Dermis blood vessel endothelial cell (primary cell): ENCODE data around the gene ITGB5. TPM values are rescaled to one million over a fixed set of nuclear protein-coding genes. Genes with fewer than 3 reads are reported as not detected.

ENCODE experiments used
- DNase-seq: peaks from one replicate; pipeline ENCODE4 v3.0.0; 2010
- total RNA-seq: library from RNA; depleted of rRNA; stranded (reverse); fragments of >200 nt; gene quantifications from 2 replicates; pipeline ENCODE4 v1.2.3, GENCODE V29; 2014

The ITGB5 gene
- total RNA-seq, 1 donor from 2014 or later = 107 TPM

GRCh38 chr3:124747111-124747981 is 139.8 kb downstream of the ITGB5 start:
- no peak for DNase-seq

GRCh38 chr3:124745756-124746155 is 141.4 kb downstream of the ITGB5 start:
- no peak for DNase-seq

- no peak for DNase-seq
These were observed 146.1 kb downstream of the ITGB5 start for GRCh38 chr3:124741027-124741426.

DNA sequence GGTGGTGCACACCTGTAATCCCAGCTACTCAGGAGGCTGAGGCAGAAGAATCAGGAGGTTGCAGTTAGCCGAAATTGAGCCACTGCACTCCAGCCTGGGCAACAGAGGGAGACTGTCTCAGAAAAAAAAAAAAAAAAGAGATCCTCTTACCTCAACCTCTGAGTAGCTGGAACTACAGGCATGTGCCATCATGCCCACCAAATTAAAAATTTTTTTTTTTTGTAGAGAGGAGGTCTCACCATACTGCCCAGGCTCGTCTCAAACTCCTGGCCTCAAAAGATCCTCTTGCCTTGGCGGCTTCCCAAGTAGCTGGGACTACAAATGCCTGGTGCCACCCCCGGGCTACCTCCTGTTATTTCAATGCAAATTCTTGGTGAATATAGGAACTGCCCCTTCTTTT is 155.4 kb downstream of the ITGB5 start:
- no peak for DNase-seq

DNA sequence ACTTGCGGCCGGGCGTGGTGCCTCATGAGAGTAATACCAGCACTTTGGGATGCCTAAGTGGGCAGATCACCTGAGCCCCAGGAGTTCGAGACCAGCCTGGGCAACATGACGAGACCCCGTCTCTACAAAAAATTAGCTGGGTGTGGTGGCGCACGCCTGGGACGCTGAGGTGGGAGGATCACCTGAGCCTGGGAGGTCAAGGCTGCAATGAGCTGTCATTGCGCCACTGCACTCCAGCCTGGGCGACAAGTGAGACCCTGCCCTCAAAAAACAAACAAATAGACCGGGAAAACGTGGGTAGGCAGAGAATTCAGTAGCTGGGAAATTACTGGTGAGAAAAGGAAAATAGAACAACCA is 156.2 kb downstream of the ITGB5 start:
- DNase-seq = no peak

DNA sequence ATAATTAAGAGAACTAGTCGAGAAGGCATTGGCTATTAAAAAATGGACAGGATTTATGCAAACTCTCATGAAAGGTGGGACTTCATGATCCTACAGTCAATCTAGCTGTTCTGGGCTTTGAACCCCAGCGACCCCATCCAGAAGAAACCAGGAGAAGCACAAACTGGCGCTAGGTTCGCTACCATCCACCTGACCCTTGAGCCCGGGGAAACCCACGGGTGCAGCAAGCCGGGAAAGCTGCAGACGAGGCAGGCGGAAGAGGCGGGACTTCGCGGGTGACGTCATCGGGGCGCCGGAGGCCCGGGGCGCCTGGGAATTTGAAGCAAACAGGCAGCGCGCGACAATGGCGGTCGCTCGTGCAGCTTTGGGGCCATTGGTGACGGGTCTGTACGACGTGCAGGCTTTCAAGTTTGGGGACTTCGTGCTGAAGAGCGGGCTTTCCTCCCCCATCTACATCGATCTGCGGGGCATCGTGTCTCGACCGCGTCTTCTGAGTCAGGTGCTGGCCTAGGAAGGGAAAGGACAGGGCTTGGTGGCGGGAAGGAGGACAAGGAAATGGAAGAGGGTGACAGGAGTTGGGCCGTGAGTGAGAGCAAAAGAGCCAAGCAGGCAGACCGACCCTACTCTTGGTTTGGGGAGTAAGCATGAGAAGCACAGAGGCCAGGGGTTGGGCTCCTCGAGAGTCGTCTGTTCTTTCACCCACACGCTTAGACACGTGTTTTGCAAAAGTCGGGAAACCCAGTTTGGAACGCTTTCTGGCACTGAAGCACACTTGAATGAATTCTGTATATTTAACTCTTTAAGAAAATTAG is 156.8 kb downstream of the ITGB5 start, which contains the start of gene UMPS:
UMPS (plus strand) TSS at position 324 of the 812 bp plus-strand sequence; CDS start at position 344, 20 bp downstream.
- peak; percentile 82 for DNase-seq

DNA sequence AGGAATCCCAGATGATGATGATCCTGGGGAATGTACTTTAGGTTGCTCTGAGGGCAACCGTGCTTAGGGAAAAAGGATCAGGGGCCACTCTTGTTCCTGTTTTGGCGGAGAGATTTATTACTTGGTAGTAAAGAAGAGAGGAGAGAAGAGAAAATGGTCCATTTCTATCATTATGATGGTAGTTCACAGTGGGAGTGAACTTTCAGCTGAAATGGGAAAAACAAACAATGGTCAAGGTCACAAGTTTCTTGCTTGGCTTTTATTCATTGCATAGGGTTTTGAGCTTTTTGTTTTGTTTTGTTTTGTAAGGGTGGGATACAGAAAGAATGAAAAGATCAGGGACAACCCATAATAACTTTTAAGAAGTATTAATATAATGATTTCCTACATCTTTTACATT is 164.6 kb downstream of the ITGB5 start:
- DNase-seq = no peak

GRCh38 chr3:124714223-124714853 is 172.8 kb downstream of the ITGB5 start:
- no peak for DNase-seq

Other genes with a start within 250 kb of the ITGB5 start
- gene UMPS, start 156.9 kb downstream of the ITGB5 start, total RNA-seq = 33.8 and 36.1 TPM in 2 replicates
- gene MUC13, start 47.4 kb upstream of the ITGB5 start, total RNA-seq = not detected in 2 replicates
- gene HEG1, start 168.6 kb upstream of the ITGB5 start, total RNA-seq = 55.6 and 103 TPM in 2 replicates